Stimulated activated CD8-positive, alpha-beta memory T cell treated with anti-CD3 and anti-CD28 coated beads, Interleukin-12 subunit alpha, Interleukin-12 subunit beta, amount 100 ng/mL, for 24 hours (primary cell): Measurements from ENCODE around the gene UNC119.

ENCODE experiments used
- DNase-seq: peaks from one replicate; pipeline ENCODE4 v3.0.0-alpha.2; 2020; ENCODE audit errors: extremely low read depth

UNC119 gene

GRCh38 chr17:28573040-28573380 lies 20.6 kb upstream of the UNC119 start:
- DNase-seq = no peak

- DNase-seq = no peak
These were observed 20.0 kb upstream of the UNC119 start for GRCh38 chr17:28572259-28573039.

- DNase-seq = peak; percentile 82
These were observed 19.1 kb upstream of the UNC119 start, which contains the start of gene PIGS for GRCh38 chr17:28571361-28572122. Gene PIGS (minus strand): TSS chr17:28571524. CDS start chr17:28571496, 28 bp downstream.

GRCh38 chr17:28570716-28571360 lies 18.4 kb upstream of the UNC119 start:
- no peak for DNase-seq

GRCh38 chr17:28569446-28569845 lies 17.0 kb upstream of the UNC119 start:
- DNase-seq = no peak

GRCh38 chr17:28567604-28568003 lies 15.2 kb upstream of the UNC119 start:
- DNase-seq = no peak

- no peak for DNase-seq
These were observed 11.1 kb upstream of the UNC119 start for GRCh38 chr17:28563475-28563874.

- no peak for DNase-seq
These were observed 2.6 kb upstream of the UNC119 start for GRCh38 chr17:28555022-28555421.

- DNase-seq = no peak
These were observed 2.1 kb upstream of the UNC119 start for GRCh38 chr17:28554565-28554964.

GRCh38 chr17:28553000-28553505 lies 629 bp upstream of the UNC119 start:
- no peak for DNase-seq

- DNase-seq = no peak
These were observed 826 bp downstream of the UNC119 start for GRCh38 chr17:28551421-28552175.

GRCh38 chr17:28550858-28551257 lies 1.6 kb downstream of the UNC119 start:
- no peak for DNase-seq

GRCh38 chr17:28549236-28550132 lies 2.9 kb downstream of the UNC119 start:
- no peak for DNase-seq

- DNase-seq = no peak
These were observed 3.9 kb downstream of the UNC119 start for GRCh38 chr17:28548417-28549130.

- DNase-seq = no peak
These were observed 4.6 kb downstream of the UNC119 start for GRCh38 chr17:28547623-28548416.

GRCh38 chr17:28547096-28547622 lies 5.3 kb downstream of the UNC119 start:
- DNase-seq = no peak

GRCh38 chr17:28545787-28546415 lies 6.5 kb downstream of the UNC119 start:
- DNase-seq = no peak

GRCh38 chr17:28545141-28545503 lies 7.3 kb downstream of the UNC119 start:
- no peak for DNase-seq
